ENCODE results near the gene MYO16.

The MYO16 gene

GRCh38 chr13:108629181-108629752 lies at the start of gene MYO16:
Gene MYO16, plus strand, starts transcription at chr13:108629611. Its CDS starts 234 bp downstream, at chr13:108629845.
- Mint-ChIP-seq H3K27ac (no peak within 1 kb of the TSS), H3K4me1 (no peaks in the 10 kb centered on the region), H3K4me3 (no peak within 1 kb of the TSS), H3K36me3 (no peaks in the 10 kb centered on the region), H3K9me3 (peaks cover under 1% of the 10 kb centered on the region)
- DNase-seq (ENCODE audit: low spot score in 2 of 2), result no peak
- no peak for ATAC-seq

GRCh38 chr13:108586826-108587225 lies 42.6 kb upstream of the MYO16 start:
- Mint-ChIP-seq H3K9me3 (peaks cover 3% of the 10 kb centered on the region), H3K36me3 (no peaks in the 10 kb centered on the region), H3K4me3 (no peak overlapping the region), H3K27ac (no peak overlapping the region), H3K4me1 (no peaks in the 10 kb centered on the region)
- ATAC-seq, result no peak
- DNase-seq (ENCODE audit: low spot score in 2 of 2), result no peak

GRCh38 chr13:108588516-108588915 lies 40.9 kb upstream of the MYO16 start:
- ATAC-seq (no peak), DNase-seq (ENCODE audit: low spot score in 2 of 2) (no peak)
- no peak overlapping the region for H3K4me3 Mint-ChIP-seq
- no peaks in the 10 kb centered on the region for H3K36me3 Mint-ChIP-seq
- H3K27ac Mint-ChIP-seq, result no peak overlapping the region
- H3K9me3 Mint-ChIP-seq, result peaks cover 3% of the 10 kb centered on the region
- no peaks in the 10 kb centered on the region for H3K4me1 Mint-ChIP-seq

GRCh38 chr13:108594153-108594552 lies 35.3 kb upstream of the MYO16 start:
- Mint-ChIP-seq H3K27ac (no peak overlapping the region), H3K9me3 (peaks cover 5% of the 10 kb centered on the region), H3K4me1 (no peaks in the 10 kb centered on the region), H3K36me3 (no peaks in the 10 kb centered on the region), H3K4me3 (no peak overlapping the region)
- no peak for ATAC-seq
- DNase-seq (ENCODE audit: low spot score in 2 of 2), result no peak

GRCh38 chr13:108595436-108596274 lies 33.8 kb upstream of the MYO16 start:
- Mint-ChIP-seq H3K9me3 (peaks cover 5% of the 10 kb centered on the region), H3K4me1 (no peaks in the 10 kb centered on the region), H3K27ac (no peak overlapping the region), H3K4me3 (no peak overlapping the region), H3K36me3 (no peaks in the 10 kb centered on the region)
- DNase-seq (ENCODE audit: low spot score in 2 of 2) (no peak), ATAC-seq (peak; percentile 83)

GRCh38 chr13:108597943-108598342 lies 31.5 kb upstream of the MYO16 start:
- no peaks in the 10 kb centered on the region for H3K4me1 Mint-ChIP-seq
- no peaks in the 10 kb centered on the region for H3K36me3 Mint-ChIP-seq
- no peak overlapping the region for H3K4me3 Mint-ChIP-seq
- DNase-seq (ENCODE audit: low spot score in 2 of 2) (no peak), ATAC-seq (no peak)
- no peak overlapping the region for H3K27ac Mint-ChIP-seq
- peaks cover 7% of the 10 kb centered on the region for H3K9me3 Mint-ChIP-seq

- no peak overlapping the region for H3K27ac Mint-ChIP-seq
- ATAC-seq, result no peak
- no peak for DNase-seq (ENCODE audit: low spot score in 2 of 2)
- H3K4me3 Mint-ChIP-seq, result no peak overlapping the region
- no peaks in the 10 kb centered on the region for H3K36me3 Mint-ChIP-seq
- H3K4me1 Mint-ChIP-seq, result no peaks in the 10 kb centered on the region
- H3K9me3 Mint-ChIP-seq, result peaks cover 15% of the 10 kb centered on the region
Observed at GRCh38 chr13:108606424-108606823, 23.0 kb upstream of the MYO16 start.

GRCh38 chr13:108609353-108609752 lies 20.1 kb upstream of the MYO16 start:
- ATAC-seq (no peak), DNase-seq (ENCODE audit: low spot score in 2 of 2) (no peak)
- H3K9me3 Mint-ChIP-seq, result peaks cover 12% of the 10 kb centered on the region
- no peaks in the 10 kb centered on the region for H3K4me1 Mint-ChIP-seq
- no peaks in the 10 kb centered on the region for H3K36me3 Mint-ChIP-seq
- no peak overlapping the region for H3K27ac Mint-ChIP-seq
- no peak overlapping the region for H3K4me3 Mint-ChIP-seq

- no peak for ATAC-seq
- DNase-seq (ENCODE audit: low spot score in 2 of 2), result no peak
- Mint-ChIP-seq H3K36me3 (no peaks in the 10 kb centered on the region), H3K4me1 (no peaks in the 10 kb centered on the region), H3K9me3 (peaks cover 12% of the 10 kb centered on the region), H3K4me3 (no peak overlapping the region), H3K27ac (no peak overlapping the region)
Observed at GRCh38 chr13:108610507-108610906, 18.9 kb upstream of the MYO16 start.

GRCh38 chr13:108615241-108615640 lies 14.2 kb upstream of the MYO16 start:
- Mint-ChIP-seq H3K27ac (no peak overlapping the region), H3K9me3 (peaks cover 3% of the 10 kb centered on the region), H3K4me3 (no peak overlapping the region), H3K36me3 (no peaks in the 10 kb centered on the region), H3K4me1 (no peaks in the 10 kb centered on the region)
- DNase-seq (ENCODE audit: low spot score in 2 of 2), result no peak
- no peak for ATAC-seq

- ATAC-seq (no peak), DNase-seq (ENCODE audit: low spot score in 2 of 2) (no peak)
- H3K4me1 Mint-ChIP-seq, result no peaks in the 10 kb centered on the region
- H3K27ac Mint-ChIP-seq, result no peak overlapping the region
- no peaks in the 10 kb centered on the region for H3K36me3 Mint-ChIP-seq
- H3K9me3 Mint-ChIP-seq, result peaks cover 12% of the 10 kb centered on the region
- H3K4me3 Mint-ChIP-seq, result no peak overlapping the region
Observed at GRCh38 chr13:108618233-108618632, 11.2 kb upstream of the MYO16 start.

GRCh38 chr13:108621462-108621861 lies 7.9 kb upstream of the MYO16 start:
- Mint-ChIP-seq H3K4me3 (no peak overlapping the region), H3K27ac (no peak overlapping the region), H3K4me1 (no peaks in the 10 kb centered on the region), H3K36me3 (no peaks in the 10 kb centered on the region), H3K9me3 (peaks cover 12% of the 10 kb centered on the region)
- DNase-seq (ENCODE audit: low spot score in 2 of 2) (no peak), ATAC-seq (no peak)

- DNase-seq (ENCODE audit: low spot score in 2 of 2) (no peak), ATAC-seq (no peak)
- peaks cover 9% of the 10 kb centered on the region for H3K9me3 Mint-ChIP-seq
- no peaks in the 10 kb centered on the region for H3K36me3 Mint-ChIP-seq
- H3K4me3 Mint-ChIP-seq, result no peak overlapping the region
- H3K27ac Mint-ChIP-seq, result no peak overlapping the region
- no peaks in the 10 kb centered on the region for H3K4me1 Mint-ChIP-seq
Observed at GRCh38 chr13:108624108-108624507, 5.3 kb upstream of the MYO16 start.

- H3K9me3 Mint-ChIP-seq, result peaks cover 9% of the 10 kb centered on the region
- ATAC-seq, result no peak
- no peaks in the 10 kb centered on the region for H3K4me1 Mint-ChIP-seq
- no peaks in the 10 kb centered on the region for H3K36me3 Mint-ChIP-seq
- DNase-seq (ENCODE audit: low spot score in 2 of 2), result no peak
- no peak overlapping the region for H3K27ac Mint-ChIP-seq
- no peak overlapping the region for H3K4me3 Mint-ChIP-seq
Observed at GRCh38 chr13:108624979-108625378, 4.4 kb upstream of the MYO16 start.

GRCh38 chr13:108629988-108630387 lies 577 bp downstream of the MYO16 start:
- Mint-ChIP-seq H3K27ac (no peak overlapping the region), H3K4me1 (no peaks in the 10 kb centered on the region), H3K9me3 (peaks cover 6% of the 10 kb centered on the region), H3K4me3 (no peak overlapping the region), H3K36me3 (no peaks in the 10 kb centered on the region)
- ATAC-seq (no peak), DNase-seq (ENCODE audit: low spot score in 2 of 2) (no peak)

GRCh38 chr13:108632649-108633167 lies 3.3 kb downstream of the MYO16 start:
- H3K4me1 Mint-ChIP-seq, result no peaks in the 10 kb centered on the region
- ATAC-seq (no peak), DNase-seq (ENCODE audit: low spot score in 2 of 2) (no peak)
- no peaks in the 10 kb centered on the region for H3K36me3 Mint-ChIP-seq
- H3K4me3 Mint-ChIP-seq, result no peak overlapping the region
- no peak overlapping the region for H3K27ac Mint-ChIP-seq
- peaks cover 6% of the 10 kb centered on the region for H3K9me3 Mint-ChIP-seq

Data from stimulated activated effector memory CD8-positive, alpha-beta T cell treated with anti-CD3 and anti-CD28 coated beads, Interleukin-12 subunit alpha, Interleukin-12 subunit beta, amount 100 ng/mL, for 72 hours (primary cell).